GM13977 (cell line): ENCODE measurements around the gene DCUN1D4.

Experiments used
- DNase-seq: peaks from one replicate; pipeline ENCODE4 v3.0.0; 2012; ENCODE audit warnings: low spot score
- in situ Hi-C: fragments of 300-500 bp; cut with MboI; formaldehyde crosslinking; loops from one replicate; pipeline ENCODE4 v1.12.0; 2022; ENCODE audit warnings: low sequenced_read_pairs, low pct_unique_long_range_greater_than_20kb, mixed read lengths, inconsistent platforms; ENCODE audit not compliant: unreplicated experiment
- TF ChIP-seq, protein P1 (sequence below): IDR thresholded peaks from 2 replicates; pipeline ENCODE4 v1.5.1; 2012; ENCODE audit warnings: mild to moderate bottlenecking, control low read depth; ENCODE audit not compliant: insufficient read depth; ENCODE audit errors: extremely low read depth, missing control alignments

The DCUN1D4 gene

DNA sequence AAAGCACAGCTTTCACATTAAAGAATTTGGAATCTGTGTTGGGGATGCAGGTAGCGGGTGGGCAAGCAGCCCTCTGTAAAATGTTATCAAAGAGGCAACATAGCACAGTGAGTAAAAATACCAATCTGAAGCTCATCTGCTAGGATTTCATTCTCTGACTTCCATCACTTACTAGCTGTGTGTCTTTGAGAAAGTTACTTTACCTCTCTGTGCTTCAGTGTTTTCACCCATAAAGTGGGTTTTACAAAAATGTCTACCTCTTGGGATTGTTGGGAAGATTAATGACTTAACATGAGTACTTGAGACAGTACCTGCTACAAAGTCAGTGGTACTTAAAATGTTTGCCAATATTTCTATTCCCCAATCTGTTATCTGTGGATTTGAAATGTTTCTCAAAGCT lies 7.9 kb upstream of the DCUN1D4 start:
- TF ChIP-seq, protein P1, sequence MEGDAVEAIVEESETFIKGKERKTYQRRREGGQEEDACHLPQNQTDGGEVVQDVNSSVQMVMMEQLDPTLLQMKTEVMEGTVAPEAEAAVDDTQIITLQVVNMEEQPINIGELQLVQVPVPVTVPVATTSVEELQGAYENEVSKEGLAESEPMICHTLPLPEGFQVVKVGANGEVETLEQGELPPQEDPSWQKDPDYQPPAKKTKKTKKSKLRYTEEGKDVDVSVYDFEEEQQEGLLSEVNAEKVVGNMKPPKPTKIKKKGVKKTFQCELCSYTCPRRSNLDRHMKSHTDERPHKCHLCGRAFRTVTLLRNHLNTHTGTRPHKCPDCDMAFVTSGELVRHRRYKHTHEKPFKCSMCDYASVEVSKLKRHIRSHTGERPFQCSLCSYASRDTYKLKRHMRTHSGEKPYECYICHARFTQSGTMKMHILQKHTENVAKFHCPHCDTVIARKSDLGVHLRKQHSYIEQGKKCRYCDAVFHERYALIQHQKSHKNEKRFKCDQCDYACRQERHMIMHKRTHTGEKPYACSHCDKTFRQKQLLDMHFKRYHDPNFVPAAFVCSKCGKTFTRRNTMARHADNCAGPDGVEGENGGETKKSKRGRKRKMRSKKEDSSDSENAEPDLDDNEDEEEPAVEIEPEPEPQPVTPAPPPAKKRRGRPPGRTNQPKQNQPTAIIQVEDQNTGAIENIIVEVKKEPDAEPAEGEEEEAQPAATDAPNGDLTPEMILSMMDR, result no peak
- DNase-seq, result no peak
- in situ Hi-C loops, result no loop called here

DNA sequence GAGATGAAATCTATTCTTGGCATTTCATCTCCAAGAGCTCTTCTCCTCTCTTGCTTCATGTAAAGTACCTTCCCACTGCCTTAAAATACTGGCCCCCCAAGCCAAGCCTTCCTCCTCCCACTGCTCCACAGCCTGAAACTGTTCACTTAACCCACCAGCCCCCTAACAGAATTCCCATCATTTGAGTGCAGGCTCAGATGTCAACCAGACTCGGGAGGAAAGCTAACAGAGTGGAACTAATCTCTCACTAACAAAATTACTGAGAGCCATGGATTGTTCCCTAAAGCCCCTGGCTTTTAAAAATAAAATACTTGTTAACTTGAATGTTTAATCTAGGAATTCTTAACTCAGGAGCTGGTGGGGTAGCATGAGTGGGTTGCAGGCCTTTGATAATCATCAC lies 7.1 kb upstream of the DCUN1D4 start:
- TF ChIP-seq, protein P1, result no peak
- DNase-seq, result no peak
- in situ Hi-C loops, result no loop called here

DNA sequence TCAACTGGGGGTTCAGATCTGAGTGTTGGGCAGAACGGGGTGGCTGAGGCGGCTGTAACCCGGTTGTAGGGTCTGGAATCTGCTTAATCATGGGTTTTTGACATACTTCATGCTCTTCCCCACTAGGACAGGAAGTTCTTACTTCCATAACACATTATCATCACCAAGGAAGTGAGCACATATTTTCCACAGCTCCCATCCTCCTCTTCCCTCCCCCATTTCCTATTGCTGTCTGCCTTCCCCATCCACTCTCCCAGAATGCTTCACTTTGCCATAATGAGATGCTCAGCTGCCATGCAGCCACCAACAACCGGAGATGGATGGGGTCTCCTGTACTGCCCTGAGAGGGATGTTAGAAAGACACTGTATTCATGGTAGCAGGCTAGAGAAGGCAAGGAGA lies 6.4 kb upstream of the DCUN1D4 start:
- in situ Hi-C loops, result no loop called here
- TF ChIP-seq, protein P1, result no peak
- no peak for DNase-seq

DNA sequence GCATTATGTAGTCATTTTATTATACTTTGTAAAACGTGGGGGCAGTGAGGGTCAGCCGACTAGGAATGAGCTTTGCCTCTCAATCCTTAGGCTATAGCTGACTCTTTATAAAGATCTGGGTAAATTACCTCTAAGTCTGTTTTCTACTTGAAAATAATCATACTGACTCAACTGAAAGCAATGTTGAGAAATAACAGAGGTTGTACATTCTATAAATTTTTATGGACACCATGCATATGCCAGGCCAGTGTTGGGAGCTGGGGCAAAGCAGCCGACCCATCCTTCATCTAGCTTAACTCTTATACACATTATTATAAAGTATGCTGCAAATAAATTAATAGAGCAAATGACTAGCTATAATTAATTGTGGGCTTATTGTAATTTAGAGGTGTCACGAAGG lies 2.2 kb upstream of the DCUN1D4 start:
- no peak for DNase-seq
- in situ Hi-C loops, result no loop called here
- TF ChIP-seq, protein P1, result no peak

DNA sequence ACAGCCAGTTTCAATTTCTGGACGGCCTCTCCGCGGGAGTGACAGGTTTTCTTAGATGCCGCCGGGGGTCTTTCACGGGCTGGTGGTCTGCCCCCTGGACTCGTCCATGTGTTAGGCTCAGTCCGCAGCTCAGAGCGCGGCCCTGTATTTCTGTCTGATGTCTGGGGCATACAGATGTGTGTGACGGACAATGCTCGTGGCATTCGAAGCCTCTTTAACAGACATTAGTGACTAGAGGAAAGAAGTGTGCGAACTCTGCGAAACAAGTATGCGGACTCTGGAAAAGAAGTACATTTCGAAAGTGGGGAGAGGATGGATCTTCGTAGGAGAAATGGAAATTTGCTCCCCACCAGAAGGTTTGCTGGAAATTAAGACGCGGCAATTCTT lies 793 bp upstream of the DCUN1D4 start:
- TF ChIP-seq, protein P1, result no peak
- DNase-seq, result peak; percentile 33
- in situ Hi-C loops, result no loop called here

DNA sequence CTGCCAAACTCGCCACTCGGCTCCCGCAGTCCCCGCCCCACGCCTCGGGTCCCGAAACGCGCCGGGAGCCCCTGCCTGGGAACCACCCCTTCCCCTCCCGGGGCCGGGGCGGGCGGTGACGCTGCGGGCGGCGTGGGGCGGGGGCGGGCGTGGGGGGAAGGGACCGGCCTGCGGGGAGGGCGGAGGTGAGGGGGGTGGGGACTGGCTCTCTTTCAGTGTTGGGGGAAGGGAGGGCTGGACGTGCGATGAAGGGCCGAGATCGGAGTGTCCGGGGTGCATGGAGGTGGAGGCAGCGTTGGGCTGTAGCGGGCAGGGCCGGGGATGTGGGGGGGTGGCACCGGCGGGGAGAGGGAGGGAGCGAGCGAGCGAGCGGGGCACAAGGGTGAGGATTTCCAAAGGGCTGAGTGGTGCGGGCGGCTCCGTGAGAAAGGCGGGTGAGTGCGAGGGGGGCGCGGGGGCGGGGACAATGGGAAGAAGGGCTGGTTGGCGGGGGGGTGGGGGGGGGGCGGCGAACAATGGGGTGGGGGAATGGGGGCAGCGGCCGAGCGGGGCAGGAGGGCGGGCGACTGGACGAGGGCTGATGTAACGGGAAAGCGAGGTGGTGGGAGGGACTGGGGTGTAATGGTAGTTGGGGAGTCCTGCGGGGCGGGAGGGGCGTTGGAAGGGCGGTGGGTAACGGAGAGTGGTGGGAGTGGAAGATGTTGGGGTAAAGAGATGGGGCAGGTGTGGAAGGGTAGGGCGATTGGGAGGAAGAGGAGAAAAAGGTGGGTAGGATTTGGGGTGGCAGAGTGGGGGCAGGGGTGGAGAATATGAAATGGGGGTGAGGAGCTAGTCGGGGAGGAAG lies 578 bp downstream of the DCUN1D4 start:
- TF ChIP-seq, protein P1, result no peak
- DNase-seq, result peak; percentile 82
- in situ Hi-C loops, result no loop called here
